Esophagus muscularis mucosa (tissue), 4 donors: ENCODE measurements around the gene USP38. TPM values are rescaled to one million over a fixed set of nuclear protein-coding genes. Genes with fewer than 3 reads are reported as not detected.

Source experiments
- DNase-seq: peaks from one replicate; pipeline ENCODE4 v3.0.0-alpha.2; 2017; ENCODE audit errors: extremely low spot score
- H3K27ac ChIP-seq, 4 donors: fragments of 200-600 bp; sonication (generic); replicated peaks in 1 of 4; 1 replicate in 3 of 4; 2 replicates in 1 of 4; pipeline ENCODE4 v1.5.1; 2016 to 2019; ENCODE audit warnings: mild to moderate bottlenecking in 1 of 4
- H3K27me3 ChIP-seq, 4 donors: fragments of 200-600 bp; sonication (generic); one replicate each; pipeline versions ENCODE4 v1.5.1 to v1.6.0; 2016 to 2019
- H3K36me3 ChIP-seq, 4 donors: fragments of 200-600 bp; sonication (generic); one replicate each; pipeline ENCODE4 v1.5.1; 2016 to 2019
- H3K4me1 ChIP-seq, 4 donors: fragments of 200-600 bp; sonication (generic); one replicate each; pipeline ENCODE4 v1.5.1; 2016 to 2019
- H3K4me3 ChIP-seq, 4 donors: fragments of 200-600 bp; sonication (generic); 1 replicate in 2 of 4; 2 replicates in 2 of 4; pipeline ENCODE4 v1.5.1; 2016 to 2019; ENCODE audit warnings: mild to moderate bottlenecking in 4 of 4, moderate library complexity in 1 of 4
- H3K9me3 ChIP-seq, 4 donors: fragments of 200-600 bp; sonication (generic); 1 replicate in 3 of 4; 2 replicates in 1 of 4; pipeline ENCODE4 v1.5.1; 2016 to 2019
- CTCF ChIP-seq, 3 experiments: fragments of 200-600 bp in 2 of 3; fragments of 450-650 bp in 1 of 3; sonication (generic) in 2 of 3; IDR thresholded peaks; one replicate each; pipeline ENCODE4 v1.5.1; 2017 to 2019; ENCODE audit warnings: antibody characterized with exemption in 3 of 3, mild to moderate bottlenecking in 2 of 3, moderate library complexity in 1 of 3
- EP300 ChIP-seq: sonication (generic); formaldehyde crosslinking; IDR thresholded peaks from one replicate; pipeline ENCODE4 v1.6.1; 2017; ENCODE audit warnings: antibody characterized with exemption
- POLR2A ChIP-seq: fragments of 450-650 bp; IDR thresholded peaks from one replicate; pipeline ENCODE4 v1.6.1; 2017; ENCODE audit warnings: antibody characterized with exemption, moderate library complexity, mild to moderate bottlenecking, low read depth
- POLR2AphosphoS5 ChIP-seq, 2 donors: sonication (generic); formaldehyde crosslinking; IDR thresholded peaks; one replicate each; pipeline ENCODE4 v1.6.1; 2017; ENCODE audit warnings: antibody characterized with exemption in 2 of 2
- WGBS: methylation state at CpG from one replicate; pipeline ENCODE4 v1.1.5; 2018; 5-methylcytosine and 5-hydroxymethylcytosine counted together
- intact Hi-C: fragments of 100-400 bp; cut with DNase I; formaldehyde crosslinking; loops from one replicate; pipeline ENCODE4 v1.15.1; 2023
- total RNA-seq, 4 donors: library from RNA; depleted of rRNA; stranded (reverse); fragments of >200 nt; gene quantifications; one replicate each; pipeline versions ENCODE4 v1.1.0 to v1.2.1, GENCODE V29; 2016

USP38 gene
- total RNA-seq, 4 donors from 2014 or later, result 16.6 to 25.5 (median 23.3) TPM

GRCh38 chr4:143252478-143252877 lies 67.8 kb downstream of the USP38 start:
- intact Hi-C loops, result loop anchor here (5.0 kb wide), 1 partner anchor 40 kb away; no protein-coding TSS in a partner anchor
- H3K27ac ChIP-seq, result peak overlapping the region; percentile 8 to 67 (median 60)
- no peaks in the 10 kb centered on the region for H3K9me3 ChIP-seq

GRCh38 chr4:143253166-143253565 lies 68.4 kb downstream of the USP38 start:
- peak overlapping the region in 2 of 4 donors; percentile 3 to 14 for H3K27ac ChIP-seq
- no peak for DNase-seq
- peaks cover 5 to 37% (median 30%) of the 10 kb centered on the region in 4 donors for H3K4me1 ChIP-seq
- intact Hi-C loops, result loop anchor here (5.0 kb wide), 1 partner anchor 39 kb away; no protein-coding TSS in a partner anchor
- H3K27me3 ChIP-seq, result no peaks in the 10 kb centered on the region
- WGBS, result 62% methylated on average over 2 of the region's 2 CpGs
- no peak overlapping the region for H3K4me3 ChIP-seq
- TF ChIP-seq POLR2AphosphoS5 (IDR thresholded peaks at IDR 0.05), result no peak
- no peak for TF ChIP-seq EP300
- no peak for TF ChIP-seq POLR2A
- no peak for TF ChIP-seq CTCF (IDR thresholded peaks at IDR 0.05)
- no peaks in the 10 kb centered on the region for H3K36me3 ChIP-seq
- H3K9me3 ChIP-seq, result no peaks in the 10 kb centered on the region

More at GRCh38 chr4:143252478-143252877, 67.8 kb downstream of the USP38 start:
- TF ChIP-seq POLR2A (no peak), CTCF (IDR thresholded peaks at IDR 0.05) (no peak), EP300 (no peak), POLR2AphosphoS5 (IDR thresholded peaks at IDR 0.05) (no peak)
- no peak for DNase-seq
- WGBS, result 77% methylated on average over 3 of the region's 3 CpGs
- Histone ChIP-seq H3K36me3 (no peaks in the 10 kb centered on the region), H3K4me3 (no peak overlapping the region), H3K4me1 (peaks cover 5 to 37% (median 30%) of the 10 kb centered on the region in 4 donors), H3K27me3 (no peaks in the 10 kb centered on the region)

- peak overlapping the region in 2 of 4 donors; percentile 20 to 44 for H3K27ac ChIP-seq
- peaks cover 5 to 37% (median 30%) of the 10 kb centered on the region in 4 donors for H3K4me1 ChIP-seq
- no peak for TF ChIP-seq CTCF (IDR thresholded peaks at IDR 0.05)
- no peak for TF ChIP-seq POLR2A
- intact Hi-C loops, result loop anchor here (5.0 kb wide), 1 partner anchor 38 kb away; no protein-coding TSS in a partner anchor
- H3K4me3 ChIP-seq, result no peak overlapping the region
- no peaks in the 10 kb centered on the region for H3K27me3 ChIP-seq
- DNase-seq, result no peak
- WGBS, result 76% methylated on average over 5 of the region's 5 CpGs
- H3K9me3 ChIP-seq, result no peaks in the 10 kb centered on the region
- H3K36me3 ChIP-seq, result no peaks in the 10 kb centered on the region
These were observed 69.9 kb downstream of the USP38 start for GRCh38 chr4:143254491-143255226.

GRCh38 chr4:143256456-143256855 lies 71.7 kb downstream of the USP38 start:
- H3K4me1 ChIP-seq, result peaks cover 0 to 22% (median 17%) of the 10 kb centered on the region in 4 donors
- 80% methylated on average over 2 of the region's 2 CpGs for WGBS

More at GRCh38 chr4:143256456-143256855, 71.7 kb downstream of the USP38 start:
- H3K27me3 ChIP-seq, result no peaks in the 10 kb centered on the region
- TF ChIP-seq CTCF (IDR thresholded peaks at IDR 0.05) (no peak), POLR2AphosphoS5 (IDR thresholded peaks at IDR 0.05) (no peak), EP300 (no peak), POLR2A (no peak)
- no peak overlapping the region for H3K4me3 ChIP-seq
- H3K9me3 ChIP-seq, result no peaks in the 10 kb centered on the region
- intact Hi-C loops, result no loop called here
- no peak for DNase-seq
- H3K36me3 ChIP-seq, result no peaks in the 10 kb centered on the region
- H3K27ac ChIP-seq, result no peak overlapping the region
